ENCODE data around the gene NTMT1.

- TF ChIP-seq CTCF (IDR thresholded peaks at IDR 0.05; ENCODE audit: low read depth, low read length) (no peak), EZH2phosphoT487 (IDR thresholded peaks at IDR 0.05; ENCODE audit: low read depth) (no peak)
Measured at GRCh38 chr9:129591916-129592315, 34.0 kb upstream of the NTMT1 start.
